HG02840 (cell line): ENCODE results near the gene FST.

Experiments used
- ATAC-seq: cut with Tn5 transposase; IDR thresholded peaks from one replicate; pipeline ENCODE4 v1.9.1; 2021; ENCODE audit warnings: mild to moderate bottlenecking, moderate library complexity, moderate number of reproducible peaks; ENCODE audit not compliant: unreplicated experiment, low FRiP score

FST gene, protein sequence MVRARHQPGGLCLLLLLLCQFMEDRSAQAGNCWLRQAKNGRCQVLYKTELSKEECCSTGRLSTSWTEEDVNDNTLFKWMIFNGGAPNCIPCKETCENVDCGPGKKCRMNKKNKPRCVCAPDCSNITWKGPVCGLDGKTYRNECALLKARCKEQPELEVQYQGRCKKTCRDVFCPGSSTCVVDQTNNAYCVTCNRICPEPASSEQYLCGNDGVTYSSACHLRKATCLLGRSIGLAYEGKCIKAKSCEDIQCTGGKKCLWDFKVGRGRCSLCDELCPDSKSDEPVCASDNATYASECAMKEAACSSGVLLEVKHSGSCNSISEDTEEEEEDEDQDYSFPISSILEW

DNA sequence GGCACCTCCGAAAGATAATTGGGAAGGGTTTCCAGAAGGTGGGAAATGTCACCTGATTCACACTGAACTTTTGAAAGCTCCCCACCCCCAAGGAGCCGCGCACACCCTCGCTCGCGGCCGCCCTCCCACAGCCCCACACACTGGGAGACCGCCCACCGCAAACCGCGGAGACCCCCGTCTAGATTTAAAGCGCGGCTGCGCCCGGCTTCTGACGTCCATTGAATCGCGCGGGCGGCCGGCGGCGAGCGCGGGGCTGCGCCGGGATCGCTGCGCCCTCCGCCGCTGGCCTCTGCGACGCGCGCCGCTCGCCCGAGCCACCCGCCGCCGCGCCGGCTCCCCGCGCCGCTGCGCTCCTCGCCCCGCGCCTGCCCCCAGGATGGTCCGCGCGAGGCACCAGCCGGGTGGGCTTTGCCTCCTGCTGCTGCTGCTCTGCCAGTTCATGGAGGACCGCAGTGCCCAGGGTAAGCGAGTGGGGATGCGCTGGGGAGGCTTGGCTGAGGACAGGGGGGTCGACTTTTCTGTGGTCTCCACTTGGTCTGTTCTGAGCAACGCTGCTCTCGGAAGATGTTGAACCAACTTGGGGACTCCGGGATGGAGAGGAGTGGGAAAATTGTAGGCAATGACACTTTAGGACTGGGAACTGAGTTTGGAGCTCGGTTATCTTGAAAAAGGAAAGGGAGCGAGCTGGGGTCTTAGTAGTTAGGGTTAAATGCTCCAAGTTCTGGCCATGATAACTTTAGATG, at the start of gene FST:
Gene FST, plus strand, starts transcription at position 214 of the 743 bp plus-strand sequence. Its CDS starts 163 bp downstream, at position 377.
- no peak for ATAC-seq

DNA sequence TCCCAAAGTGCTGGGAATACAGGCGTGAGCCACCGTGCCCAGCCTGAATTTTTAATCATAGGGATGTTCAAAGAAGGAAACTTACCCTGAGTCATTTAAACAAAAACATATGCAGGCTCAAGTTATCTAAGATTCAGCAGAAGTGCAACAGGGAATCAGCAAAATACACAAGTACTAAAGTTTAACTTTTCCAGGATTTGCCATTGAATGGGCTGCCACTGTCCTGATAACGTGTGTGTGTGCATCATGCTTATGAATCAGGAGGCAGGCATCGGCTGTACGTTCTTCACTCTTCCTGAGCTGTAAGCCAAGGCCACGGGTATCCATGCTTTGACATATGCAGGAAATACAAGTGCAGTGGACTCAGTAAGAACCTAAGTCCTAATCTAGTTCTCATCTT, 48.8 kb upstream of the FST start:
- ATAC-seq, result no peak

GRCh38 chr5:53433026-53433425, 47.4 kb upstream of the FST start:
- no peak for ATAC-seq

DNA sequence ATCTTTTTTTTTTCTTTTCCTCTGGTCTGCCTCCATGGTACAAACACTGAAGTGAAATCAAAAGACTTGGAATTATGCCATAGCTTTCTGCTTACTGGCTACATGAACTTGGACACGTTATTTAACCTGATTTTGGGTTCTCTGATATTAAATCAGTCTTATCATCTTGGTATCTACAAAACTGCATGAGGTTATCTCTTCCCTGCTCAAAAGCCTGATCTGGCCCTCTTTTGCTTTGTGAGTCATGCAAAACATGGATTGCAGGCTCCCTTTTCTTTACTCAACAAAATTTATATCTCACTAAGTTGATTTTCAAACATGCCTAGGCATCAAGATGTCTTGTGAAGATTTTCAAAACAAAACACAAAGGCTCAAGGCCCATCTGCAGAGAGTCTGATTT, 45.9 kb upstream of the FST start:
- no peak for ATAC-seq

GRCh38 chr5:53436480-53437191, 43.8 kb upstream of the FST start:
- ATAC-seq, result no peak

- no peak for ATAC-seq
Observed at GRCh38 chr5:53438079-53438478, 42.4 kb upstream of the FST start.

- ATAC-seq, result no peak
Observed at GRCh38 chr5:53438486-53439472, 41.6 kb upstream of the FST start.

DNA sequence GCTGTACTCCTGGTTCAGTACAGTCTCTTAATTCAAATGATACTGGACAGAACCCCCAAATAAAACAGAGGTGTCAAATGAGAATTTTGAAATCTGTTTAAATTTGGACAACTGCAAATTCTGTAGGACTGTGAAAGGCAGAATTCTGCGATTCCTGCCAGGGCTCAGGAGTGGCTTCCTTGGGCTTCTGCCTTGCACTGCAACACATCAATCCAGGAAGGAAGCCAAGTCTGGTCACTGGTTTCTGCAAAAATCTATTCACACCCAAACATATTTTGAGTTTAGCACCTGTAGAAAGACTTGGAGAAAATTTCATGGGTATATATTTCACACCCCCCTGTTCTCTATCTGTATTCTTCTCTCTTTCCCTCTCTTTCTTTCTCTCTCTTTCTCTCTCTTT, 37.5 kb upstream of the FST start:
- no peak for ATAC-seq

- no peak for ATAC-seq
Observed at GRCh38 chr5:53445569-53445968, 34.9 kb upstream of the FST start.

- no peak for ATAC-seq
Observed at GRCh38 chr5:53446908-53447307, 33.5 kb upstream of the FST start.

DNA sequence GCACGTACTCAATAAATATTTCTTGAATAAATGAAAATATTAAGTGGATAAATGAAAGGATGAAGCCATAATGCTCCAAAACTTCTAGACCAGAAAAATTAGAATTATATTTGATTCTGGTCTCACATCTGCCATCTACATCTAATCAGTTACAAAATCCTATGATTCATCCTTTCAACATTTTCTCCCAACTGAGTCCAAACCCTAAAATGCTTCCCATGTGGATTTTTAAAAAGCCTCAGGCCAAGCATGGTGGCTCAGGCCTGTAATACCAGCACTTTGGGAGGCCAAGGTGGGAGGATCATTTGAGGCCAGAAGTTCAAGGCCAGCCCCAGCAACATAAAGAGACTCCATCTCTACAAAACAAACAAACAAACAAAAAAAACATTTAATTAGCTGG, 31.6 kb upstream of the FST start:
- ATAC-seq, result no peak

GRCh38 chr5:53453898-53454718, 26.3 kb upstream of the FST start:
- ATAC-seq, result no peak

GRCh38 chr5:53454719-53455000, 25.8 kb upstream of the FST start:
- ATAC-seq, result no peak

DNA sequence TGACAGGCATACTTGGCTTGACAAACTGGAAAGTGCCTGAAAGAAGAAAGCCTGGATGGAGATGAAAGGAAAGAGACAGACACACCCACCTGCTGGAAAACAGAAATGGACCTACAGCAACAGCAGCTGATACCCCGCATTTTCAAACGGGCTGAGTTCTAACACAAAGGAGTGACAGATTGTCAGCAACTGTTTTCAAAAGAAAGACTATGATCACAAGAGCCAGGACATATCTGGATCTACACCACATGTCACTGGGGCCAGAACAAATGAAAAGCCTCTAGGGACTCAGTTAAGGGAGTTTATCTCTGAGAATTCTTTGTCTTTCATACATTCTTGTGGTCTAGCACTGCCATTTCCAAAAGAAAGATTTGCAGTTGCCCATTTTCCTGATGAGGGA, 24.1 kb upstream of the FST start:
- no peak for ATAC-seq

GRCh38 chr5:53463909-53464621, 16.4 kb upstream of the FST start:
- no peak for ATAC-seq

- ATAC-seq, result no peak
Observed at GRCh38 chr5:53464722-53465121, 15.7 kb upstream of the FST start.

DNA sequence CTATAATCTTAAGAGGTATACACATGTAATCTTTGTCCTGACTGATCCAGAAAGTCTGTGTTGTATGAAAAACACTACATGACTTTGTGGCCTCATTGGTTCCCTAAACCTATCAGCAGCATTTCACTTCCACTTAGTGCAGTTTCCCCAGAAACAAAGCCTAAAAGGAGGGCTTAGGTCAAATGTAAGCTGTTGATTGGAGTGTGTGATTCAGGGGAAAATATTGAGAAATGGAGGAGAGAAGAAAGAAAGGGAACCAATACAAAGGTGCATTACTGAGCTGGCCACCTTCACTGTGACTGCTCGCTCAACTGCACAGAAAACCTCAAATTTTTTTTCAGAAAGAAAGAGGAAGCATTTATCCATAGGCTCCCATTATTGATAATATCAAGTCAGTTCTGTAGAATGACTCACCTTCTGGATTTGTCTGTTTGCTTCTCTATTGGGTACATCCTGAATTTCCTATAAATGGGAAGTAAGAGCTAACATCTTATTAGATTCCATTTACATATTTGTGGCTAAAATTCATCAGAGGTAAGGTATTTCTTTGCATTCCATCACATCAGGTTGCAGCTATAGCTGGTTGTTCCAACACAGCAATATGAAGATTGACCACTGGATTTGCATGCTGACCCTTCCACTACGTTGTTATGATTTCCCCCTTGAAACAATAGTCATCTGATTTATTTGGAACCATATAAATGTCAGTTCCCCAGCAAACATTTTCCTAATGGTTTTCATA, 10.3 kb upstream of the FST start:
- no peak for ATAC-seq

DNA sequence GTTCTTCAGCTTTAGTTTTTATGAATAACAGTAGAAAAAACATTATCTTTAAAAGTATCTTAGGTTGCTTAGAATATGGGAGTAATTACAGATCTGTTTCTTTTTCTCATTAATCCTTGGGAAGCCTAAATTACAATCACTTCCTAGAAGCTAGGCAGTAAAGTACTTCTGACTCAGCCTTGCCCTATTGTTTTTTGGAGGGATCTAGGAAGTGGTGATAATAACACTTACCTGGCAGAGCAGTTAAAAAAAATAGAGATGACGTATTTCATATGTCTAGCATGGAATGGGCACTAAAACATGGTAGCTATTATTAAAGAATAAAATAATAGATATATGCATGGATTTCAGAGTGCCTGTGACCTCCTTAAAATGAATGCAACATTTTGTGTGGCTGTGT, 8.2 kb upstream of the FST start:
- ATAC-seq, result no peak
